ENCODE data around the gene CSF3R. TPM values are rescaled to one million over a fixed set of nuclear protein-coding genes. Genes with fewer than 3 reads are reported as not detected.
A peak's percentile ranks its signal among the peaks of the same experiment; 100 is the strongest.

CSF3R gene
- total RNA-seq, 1 donor from 2014 or later = not detected

- no peak for TF ChIP-seq CTCF (IDR thresholded peaks at IDR 0.05; ENCODE audit: partially characterized antibody, unreplicated experiment)
- Mint-ChIP-seq H3K36me3 (ENCODE audit: unreplicated experiment) (no peaks in the 10 kb centered on the region), H3K4me3 (ENCODE audit: unreplicated experiment) (no peak overlapping the region), H3K27ac (ENCODE audit: unreplicated experiment) (peak overlapping the region; percentile 14), H3K27me3 (ENCODE audit: unreplicated experiment) (peaks cover 4% of the 10 kb centered on the region), H3K4me1 (ENCODE audit: low read depth, unreplicated experiment) (no peaks in the 10 kb centered on the region), H3K9me3 (ENCODE audit: unreplicated experiment) (no peaks in the 10 kb centered on the region)
- DNase-seq = no peak
Measured at GRCh38 chr1:36458910-36459309, 23.8 kb downstream of the CSF3R start.

GRCh38 chr1:36457691-36458090 lies 25.0 kb downstream of the CSF3R start:
- Mint-ChIP-seq H3K27ac (ENCODE audit: unreplicated experiment) (no peak overlapping the region), H3K9me3 (ENCODE audit: unreplicated experiment) (no peaks in the 10 kb centered on the region), H3K27me3 (ENCODE audit: unreplicated experiment) (peaks cover 1% of the 10 kb centered on the region), H3K36me3 (ENCODE audit: unreplicated experiment) (no peaks in the 10 kb centered on the region), H3K4me3 (ENCODE audit: unreplicated experiment) (no peak overlapping the region), H3K4me1 (ENCODE audit: low read depth, unreplicated experiment) (no peaks in the 10 kb centered on the region)
- no peak for DNase-seq
- no peak for TF ChIP-seq CTCF (IDR thresholded peaks at IDR 0.05; ENCODE audit: partially characterized antibody, unreplicated experiment)

GRCh38 chr1:36456391-36456928 lies 26.3 kb downstream of the CSF3R start:
- H3K27ac Mint-ChIP-seq (ENCODE audit: unreplicated experiment) = no peak overlapping the region
- peaks cover 6% of the 10 kb centered on the region for H3K27me3 Mint-ChIP-seq (ENCODE audit: unreplicated experiment)
- H3K36me3 Mint-ChIP-seq (ENCODE audit: unreplicated experiment) = peaks cover 4% of the 10 kb centered on the region
- DNase-seq = no peak
- peaks cover 2% of the 10 kb centered on the region for H3K4me1 Mint-ChIP-seq (ENCODE audit: low read depth, unreplicated experiment)
- H3K4me3 Mint-ChIP-seq (ENCODE audit: unreplicated experiment) = no peak overlapping the region
- no peak for TF ChIP-seq CTCF (IDR thresholded peaks at IDR 0.05; ENCODE audit: partially characterized antibody, unreplicated experiment)
- no peaks in the 10 kb centered on the region for H3K9me3 Mint-ChIP-seq (ENCODE audit: unreplicated experiment)

- Mint-ChIP-seq H3K4me1 (ENCODE audit: low read depth, unreplicated experiment) (peaks cover 4% of the 10 kb centered on the region), H3K36me3 (ENCODE audit: unreplicated experiment) (peaks cover 4% of the 10 kb centered on the region), H3K27ac (ENCODE audit: unreplicated experiment) (no peak overlapping the region), H3K4me3 (ENCODE audit: unreplicated experiment) (no peak overlapping the region), H3K27me3 (ENCODE audit: unreplicated experiment) (peaks cover 10% of the 10 kb centered on the region), H3K9me3 (ENCODE audit: unreplicated experiment) (peaks cover 1% of the 10 kb centered on the region)
- no peak for TF ChIP-seq CTCF (IDR thresholded peaks at IDR 0.05; ENCODE audit: partially characterized antibody, unreplicated experiment)
- no peak for DNase-seq
Measured at GRCh38 chr1:36455386-36455785, 27.3 kb downstream of the CSF3R start.

GRCh38 chr1:36453600-36454388 lies 28.9 kb downstream of the CSF3R start:
- Mint-ChIP-seq H3K27ac (ENCODE audit: unreplicated experiment) (no peak overlapping the region), H3K4me1 (ENCODE audit: low read depth, unreplicated experiment) (peaks cover 11% of the 10 kb centered on the region), H3K27me3 (ENCODE audit: unreplicated experiment) (peaks cover 9% of the 10 kb centered on the region), H3K9me3 (ENCODE audit: unreplicated experiment) (peaks cover 5% of the 10 kb centered on the region), H3K4me3 (ENCODE audit: unreplicated experiment) (no peak overlapping the region), H3K36me3 (ENCODE audit: unreplicated experiment) (peaks cover 4% of the 10 kb centered on the region)
- TF ChIP-seq CTCF (IDR thresholded peaks at IDR 0.05; ENCODE audit: partially characterized antibody, unreplicated experiment) = no peak
- no peak for DNase-seq

Measured in glutamatergic neuron (in vitro differentiated cells).